ENCODE measurements around the gene MLPH. TPM values are rescaled to one million over a fixed set of nuclear protein-coding genes. Genes with fewer than 3 reads are reported as not detected.
A peak's percentile ranks its signal among the peaks of the same experiment; 100 is the strongest.

MLPH gene
- total and polyA plus RNA-seq, 4 donors, result 1.6 to 25.9 (median 22.3) TPM

- H3K36me3 ChIP-seq (ENCODE audit: control insufficient read depth in 4 of 4, insufficient read depth in 3 of 4, low read depth in 1 of 4, low read length in 3 of 4), result peaks cover 3 to 14% (median 11%) of the 10 kb centered on the region in 4 donors
- no peaks in the 10 kb centered on the region for H3K9me3 ChIP-seq (ENCODE audit: control insufficient read depth in 4 of 4, low read length in 3 of 4)
- no peak overlapping the region for H3K4me3 ChIP-seq (ENCODE audit: low read depth in 1 of 3, low read length in 3 of 3)
- H3K27ac ChIP-seq (ENCODE audit: low read depth in 1 of 2, low read length in 2 of 2), result peak overlapping the region; percentile 45 to 74
- no peak overlapping the region for H3K9ac ChIP-seq (ENCODE audit: low read depth in 1 of 2, low read length in 2 of 2)
- no peak for TF ChIP-seq ATF3 (IDR thresholded peaks at IDR 0.05)
- TF ChIP-seq, protein P1, sequence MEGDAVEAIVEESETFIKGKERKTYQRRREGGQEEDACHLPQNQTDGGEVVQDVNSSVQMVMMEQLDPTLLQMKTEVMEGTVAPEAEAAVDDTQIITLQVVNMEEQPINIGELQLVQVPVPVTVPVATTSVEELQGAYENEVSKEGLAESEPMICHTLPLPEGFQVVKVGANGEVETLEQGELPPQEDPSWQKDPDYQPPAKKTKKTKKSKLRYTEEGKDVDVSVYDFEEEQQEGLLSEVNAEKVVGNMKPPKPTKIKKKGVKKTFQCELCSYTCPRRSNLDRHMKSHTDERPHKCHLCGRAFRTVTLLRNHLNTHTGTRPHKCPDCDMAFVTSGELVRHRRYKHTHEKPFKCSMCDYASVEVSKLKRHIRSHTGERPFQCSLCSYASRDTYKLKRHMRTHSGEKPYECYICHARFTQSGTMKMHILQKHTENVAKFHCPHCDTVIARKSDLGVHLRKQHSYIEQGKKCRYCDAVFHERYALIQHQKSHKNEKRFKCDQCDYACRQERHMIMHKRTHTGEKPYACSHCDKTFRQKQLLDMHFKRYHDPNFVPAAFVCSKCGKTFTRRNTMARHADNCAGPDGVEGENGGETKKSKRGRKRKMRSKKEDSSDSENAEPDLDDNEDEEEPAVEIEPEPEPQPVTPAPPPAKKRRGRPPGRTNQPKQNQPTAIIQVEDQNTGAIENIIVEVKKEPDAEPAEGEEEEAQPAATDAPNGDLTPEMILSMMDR (IDR thresholded peaks at IDR 0.05; ENCODE audit: low read depth, low read length, missing input control), result no peak
- no peak for TF ChIP-seq HNF4A (conservative IDR thresholded peaks at IDR 0.05)
- TF ChIP-seq GABPA (IDR thresholded peaks at IDR 0.05 in 1 of 2, conservative IDR thresholded peaks at IDR 0.05 in 1 of 2), result no peak
- no peak for TF ChIP-seq SP1 (IDR thresholded peaks at IDR 0.05)
- TF ChIP-seq ZBTB33 (IDR thresholded peaks at IDR 0.05), result no peak
- TF ChIP-seq, protein P2, sequence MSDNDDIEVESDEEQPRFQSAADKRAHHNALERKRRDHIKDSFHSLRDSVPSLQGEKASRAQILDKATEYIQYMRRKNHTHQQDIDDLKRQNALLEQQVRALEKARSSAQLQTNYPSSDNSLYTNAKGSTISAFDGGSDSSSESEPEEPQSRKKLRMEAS (IDR thresholded peaks at IDR 0.05), result no peak
- TF ChIP-seq REST (IDR thresholded peaks at IDR 0.05), result no peak
- TF ChIP-seq TAF1 (conservative IDR thresholded peaks at IDR 0.05), result no peak
- no peak for TF ChIP-seq EGR1 (IDR thresholded peaks at IDR 0.05; ENCODE audit: low read depth in 2 of 2)
- 85% methylated on average over 4 of the region's 4 CpGs for WGBS
- no peaks in the 10 kb centered on the region for H3K27me3 ChIP-seq (ENCODE audit: control insufficient read depth in 4 of 4, insufficient read depth in 4 of 4, low read length in 3 of 4)
- no peak for DNase-seq (ENCODE audit: low spot score)
- peaks cover 6 to 19% (median 13%) of the 10 kb centered on the region in 4 donors for H3K4me1 ChIP-seq (ENCODE audit: control insufficient read depth in 4 of 4, insufficient read depth in 4 of 4, low read length in 3 of 4)
Observed at GRCh38 chr2:237572742-237573101, 85.7 kb downstream of the MLPH start.

DNA sequence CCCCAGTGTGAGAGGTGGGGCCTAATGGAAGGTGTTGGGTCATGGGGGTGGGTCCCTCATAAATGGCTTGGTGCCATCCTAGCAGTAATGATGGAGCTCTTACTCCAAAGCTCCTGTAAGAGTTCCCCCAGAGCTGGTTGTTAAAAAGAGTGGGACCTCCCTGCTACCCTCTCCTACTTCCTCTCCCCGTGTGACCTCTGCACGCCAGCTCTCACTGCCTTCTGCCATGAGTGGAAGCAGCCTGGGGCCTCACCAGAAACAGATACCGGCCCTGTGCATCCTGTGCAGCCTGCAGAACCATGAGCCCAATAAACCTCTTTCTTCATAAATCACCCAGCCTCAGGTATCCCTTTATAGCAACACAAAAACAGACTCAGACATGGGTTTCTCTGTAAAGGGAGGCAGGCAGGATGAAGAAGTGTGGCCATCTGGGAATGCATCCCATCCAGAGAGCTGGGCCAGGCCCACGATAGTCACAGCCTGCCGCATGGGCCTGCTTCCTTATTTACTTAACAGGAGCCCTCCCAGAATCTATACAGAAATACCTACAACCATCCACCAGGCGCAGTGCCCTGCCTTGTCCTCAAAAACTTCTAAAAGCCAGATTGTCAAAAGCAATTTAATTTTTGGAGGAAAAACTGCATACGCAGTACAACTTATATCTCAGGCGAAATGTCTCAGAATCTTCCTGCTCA is 86.8 kb downstream of the MLPH start:
- Histone ChIP-seq H3K9me3 (ENCODE audit: control insufficient read depth in 4 of 4, low read length in 3 of 4) (no peaks in the 10 kb centered on the region), H3K4me1 (ENCODE audit: control insufficient read depth in 4 of 4, insufficient read depth in 4 of 4, low read length in 3 of 4) (peaks cover 6 to 19% (median 13%) of the 10 kb centered on the region in 4 donors), H3K27me3 (ENCODE audit: control insufficient read depth in 4 of 4, insufficient read depth in 4 of 4, low read length in 3 of 4) (no peaks in the 10 kb centered on the region), H3K36me3 (ENCODE audit: control insufficient read depth in 4 of 4, insufficient read depth in 3 of 4, low read depth in 1 of 4, low read length in 3 of 4) (peaks cover 3 to 18% (median 13%) of the 10 kb centered on the region in 4 donors), H3K9ac (ENCODE audit: low read depth in 1 of 2, low read length in 2 of 2) (no peak overlapping the region), H3K4me3 (ENCODE audit: low read depth in 1 of 3, low read length in 3 of 3) (no peak overlapping the region), H3K27ac (ENCODE audit: low read depth in 1 of 2, low read length in 2 of 2) (peak overlapping the region; percentile 4 to 7)
- no peak for DNase-seq (ENCODE audit: low spot score)
- WGBS, result 92% methylated on average over 8 of the region's 8 CpGs
- TF ChIP-seq RXRA (IDR thresholded peaks at IDR 0.05), result no peak
- no peak for TF ChIP-seq RAD21 (IDR thresholded peaks at IDR 0.05)
- TF ChIP-seq, protein P1 (IDR thresholded peaks at IDR 0.05; ENCODE audit: low read depth, low read length, missing input control), result no peak
- TF ChIP-seq ZBTB33 (IDR thresholded peaks at IDR 0.05), result no peak
- TF ChIP-seq REST (IDR thresholded peaks at IDR 0.05), result no peak
- no peak for TF ChIP-seq HNF4G (IDR thresholded peaks at IDR 0.05)
